Trophoblast cell (in vitro differentiated cells and primary cell): ENCODE results near the gene NPIPB2.
A peak's percentile ranks its signal among the peaks of the same experiment; 100 is the strongest.

Source experiments
- DNase-seq, 2 donors: peaks; one replicate each; pipeline ENCODE4 v3.0.0-alpha.2; 2016
- H2AFZ ChIP-seq: 2 replicates; pipeline ENCODE4 v1.6.1; 2013; ENCODE audit warnings: low read length, moderate library complexity, mild to moderate bottlenecking; ENCODE audit not compliant: insufficient read depth, poor library complexity
- H2AK5ac ChIP-seq: 2 replicates; pipeline ENCODE4 v1.6.1; 2013; ENCODE audit warnings: mild to moderate bottlenecking, low read length
- H2BK120ac ChIP-seq: 2 replicates; pipeline ENCODE4 v1.6.1; 2013; ENCODE audit warnings: low read length, mild to moderate bottlenecking, moderate library complexity; ENCODE audit not compliant: insufficient read depth, poor library complexity
- H2BK12ac ChIP-seq: 2 replicates; pipeline ENCODE4 v1.6.1; 2013; ENCODE audit warnings: mild to moderate bottlenecking, low read length, moderate library complexity
- H2BK5ac ChIP-seq: 2 replicates; pipeline ENCODE4 v1.6.1; 2013; ENCODE audit warnings: low read length, low read depth, moderate library complexity, mild to moderate bottlenecking; ENCODE audit not compliant: poor library complexity
- H3K14ac ChIP-seq: 2 replicates; pipeline ENCODE4 v1.6.1; 2013; ENCODE audit warnings: mild to moderate bottlenecking, low read length
- H3K18ac ChIP-seq: 2 replicates; pipeline ENCODE4 v1.6.1; 2013; ENCODE audit warnings: mild to moderate bottlenecking, low read length
- H3K23ac ChIP-seq: 2 replicates; pipeline ENCODE4 v1.6.1; 2013; ENCODE audit warnings: low read length
- H3K27ac ChIP-seq: 2 replicates; pipeline ENCODE4 v1.5.1; 2013; ENCODE audit warnings: low read depth, mild to moderate bottlenecking, inconsistent platforms, low read length, moderate library complexity
- H3K27me3 ChIP-seq: 2 replicates; pipeline ENCODE4 v1.6.1; 2013; ENCODE audit warnings: inconsistent platforms, mild to moderate bottlenecking, low read length, moderate library complexity; ENCODE audit not compliant: insufficient read depth
- H3K36me3 ChIP-seq, 2 experiments: 1 replicate in 1 of 2; 2 replicates in 1 of 2; pipeline ENCODE4 v1.6.1; 2013; ENCODE audit warnings: low read length in 2 of 2, mild to moderate bottlenecking in 2 of 2, moderate library complexity in 1 of 2; ENCODE audit not compliant: insufficient read depth in 2 of 2, control insufficient read depth in 1 of 2
- H3K4ac ChIP-seq: 2 replicates; pipeline ENCODE4 v1.6.1; 2013; ENCODE audit warnings: low read depth, mild to moderate bottlenecking, low read length, moderate library complexity
- H3K4me1 ChIP-seq, 2 experiments: 1 replicate in 1 of 2; 2 replicates in 1 of 2; pipeline ENCODE4 v1.6.1; 2013; ENCODE audit warnings: low read length in 2 of 2, mild to moderate bottlenecking in 2 of 2, moderate library complexity in 1 of 2; ENCODE audit not compliant: insufficient read depth in 2 of 2, control insufficient read depth in 1 of 2
- H3K4me2 ChIP-seq: 2 replicates; pipeline ENCODE4 v1.6.1; 2013; ENCODE audit warnings: inconsistent platforms, mild to moderate bottlenecking, low read length, moderate library complexity
- H3K4me3 ChIP-seq: 2 replicates; pipeline ENCODE4 v1.5.1; 2013; ENCODE audit warnings: mild to moderate bottlenecking, low read depth, low read length, inconsistent platforms
- H3K79me1 ChIP-seq: one replicate; pipeline ENCODE4 v1.6.1; 2013; ENCODE audit warnings: low read length
- H3K79me2 ChIP-seq: 2 replicates; pipeline ENCODE4 v1.6.1; 2013; ENCODE audit warnings: low read length, mild to moderate bottlenecking; ENCODE audit not compliant: control insufficient read depth, insufficient read depth, poor library complexity
- H3K9ac ChIP-seq: 2 replicates; pipeline ENCODE4 v1.6.1; 2013; ENCODE audit warnings: mild to moderate bottlenecking, low read length
- H3K9me3 ChIP-seq: 2 replicates; pipeline ENCODE4 v1.6.1; 2013; ENCODE audit warnings: low read depth, mild to moderate bottlenecking, control low read depth, inconsistent platforms, low read length; ENCODE audit not compliant: insufficient read depth
- H4K12ac ChIP-seq: 2 replicates; pipeline ENCODE4 v1.6.1; 2013; ENCODE audit warnings: low read depth, mild to moderate bottlenecking, low read length, moderate library complexity
- H4K8ac ChIP-seq: 2 replicates; pipeline ENCODE4 v1.6.1; 2013; ENCODE audit warnings: low read depth, mild to moderate bottlenecking, low read length, moderate library complexity
- H4K91ac ChIP-seq: one replicate; pipeline ENCODE4 v1.6.1; 2013; ENCODE audit warnings: low read depth, mild to moderate bottlenecking, low read length, moderate library complexity
- WGBS: extraction: QIAGEN DNeasy Blood & Tissue Kit; methylation state at CpG from one replicate; pipeline ENCODE4 v1.1.7; 2013; ENCODE audit warnings: missing lambda C conversion rate; ENCODE audit not compliant: insufficient read length, insufficient coverage; ENCODE audit errors: extremely low coverage; 5-methylcytosine and 5-hydroxymethylcytosine counted together

Gene NPIPB2

DNA sequence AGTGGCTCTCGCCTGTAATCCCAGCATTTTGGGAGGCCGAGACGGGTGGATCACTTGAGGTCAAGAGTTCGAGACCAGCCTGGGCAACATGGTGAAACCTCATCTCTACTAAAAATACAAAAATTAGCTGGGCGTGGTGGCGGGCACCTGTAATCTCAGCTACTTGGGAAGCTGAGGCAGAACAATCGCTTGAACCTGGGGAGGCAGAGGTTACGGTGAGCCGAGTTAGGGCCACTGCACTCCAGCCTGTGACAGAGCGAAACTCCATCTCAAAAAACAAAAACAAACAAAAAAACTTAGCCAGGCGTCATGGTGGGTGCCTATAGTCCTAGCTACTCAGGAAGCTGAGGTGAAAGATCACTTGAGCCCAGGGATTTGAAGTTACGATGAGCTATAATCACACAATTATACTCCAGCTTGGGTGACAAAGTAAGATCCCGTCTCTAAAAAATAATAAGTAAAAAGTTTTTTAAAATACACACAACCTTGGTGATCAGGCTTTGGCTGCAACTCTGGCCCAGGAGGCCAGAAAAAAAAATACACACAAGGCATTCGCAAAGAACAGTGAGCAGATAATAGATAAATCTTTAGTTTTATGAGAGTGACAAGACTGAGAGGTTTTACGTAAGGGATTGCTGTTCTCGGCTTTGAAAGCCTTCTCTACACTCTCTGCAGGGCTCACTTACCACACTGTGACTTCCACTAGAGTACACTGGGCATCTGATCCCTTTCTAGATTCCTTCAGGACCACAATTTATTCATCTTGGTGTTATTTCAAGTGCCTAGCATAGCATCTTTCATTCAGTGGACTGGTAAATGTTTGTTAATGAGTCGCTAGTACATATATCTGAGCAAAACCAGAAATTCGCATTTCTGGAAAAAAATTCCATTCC, 31.9 kb downstream of the NPIPB2 start:
- Histone ChIP-seq H3K4ac (peak overlapping the region; percentile 90), H3K23ac (no peak overlapping the region), H2AK5ac (no peak overlapping the region), H3K9me3 (no peaks in the 10 kb centered on the region), H2BK120ac (no peak overlapping the region), H2BK12ac (no peak overlapping the region), H4K8ac (no peak overlapping the region), H3K4me3 (no peak overlapping the region), H4K12ac (no peak overlapping the region), H3K4me1 (peaks cover 5 to 7% of the 10 kb centered on the region in 2 experiments), H3K79me2 (peaks cover 27% of the 10 kb centered on the region), H3K9ac (no peak overlapping the region), H4K91ac (no peak overlapping the region), H3K4me2 (no peak overlapping the region), H3K79me1 (peaks cover 2% of the 10 kb centered on the region), H3K27me3 (no peaks in the 10 kb centered on the region), H3K14ac (no peak overlapping the region), H2BK5ac (no peak overlapping the region), H3K36me3 (peaks cover 5 to 6% of the 10 kb centered on the region in 2 experiments), H2AFZ (no peak overlapping the region), H3K27ac (no peak overlapping the region), H3K18ac (no peak overlapping the region)
- no peak for DNase-seq
- no CpG with 5 or more reads among the region's 18 CpGs for WGBS

DNA sequence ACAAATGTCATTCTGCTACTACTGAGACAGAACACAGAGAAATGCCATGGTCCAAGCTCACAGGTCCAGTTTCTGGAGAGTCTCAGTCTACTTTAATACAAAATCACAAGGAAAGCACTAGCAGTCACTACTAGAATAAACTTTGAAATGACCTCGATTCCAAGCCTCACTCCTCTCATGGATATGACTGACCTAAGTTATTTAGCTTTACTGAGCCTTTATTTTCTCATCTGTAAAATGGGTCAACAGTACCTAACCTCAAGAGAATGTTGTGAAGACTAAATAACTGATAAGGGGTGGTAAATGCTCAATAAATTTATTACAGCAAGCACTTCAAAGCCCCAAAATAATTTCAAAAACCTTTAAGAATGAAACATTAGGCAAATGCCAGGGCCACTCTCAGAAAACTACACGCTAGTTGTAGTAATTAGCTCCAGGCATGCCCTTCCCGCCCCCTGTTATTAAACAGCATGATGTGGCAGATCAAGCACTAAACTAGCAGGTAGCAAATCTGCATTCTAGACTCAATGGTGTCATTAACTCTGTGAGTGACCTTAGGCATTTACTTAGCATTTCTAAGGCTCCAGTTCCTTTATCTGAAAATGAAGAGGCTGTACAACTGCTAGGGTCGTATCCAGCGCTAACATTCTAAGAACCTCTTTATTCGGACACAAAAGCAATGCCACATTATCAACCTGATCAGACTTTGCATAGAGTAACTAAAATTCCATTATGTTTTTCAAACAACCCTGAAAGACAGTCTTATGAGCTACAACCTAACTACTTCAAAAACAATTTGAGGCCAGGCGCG, 34.5 kb downstream of the NPIPB2 start:
- Histone ChIP-seq H3K4me1 (no peaks in the 10 kb centered on the region), H3K23ac (no peak overlapping the region), H3K36me3 (peaks cover 8 to 10% of the 10 kb centered on the region in 2 experiments), H3K79me2 (peaks cover 18% of the 10 kb centered on the region), H3K9me3 (no peaks in the 10 kb centered on the region), H2BK5ac (no peak overlapping the region), H2BK12ac (no peak overlapping the region), H3K9ac (no peak overlapping the region), H3K14ac (no peak overlapping the region), H2AFZ (no peak overlapping the region), H4K8ac (no peak overlapping the region), H2AK5ac (no peak overlapping the region), H4K91ac (no peak overlapping the region), H3K27me3 (no peaks in the 10 kb centered on the region), H3K27ac (no peak overlapping the region), H3K4ac (peak overlapping the region; percentile 79), H3K4me2 (no peak overlapping the region), H3K4me3 (no peak overlapping the region), H4K12ac (no peak overlapping the region), H2BK120ac (no peak overlapping the region), H3K18ac (no peak overlapping the region), H3K79me1 (no peaks in the 10 kb centered on the region)
- WGBS: no CpG with 5 or more reads among the region's 8 CpGs
- DNase-seq: no peak

DNA sequence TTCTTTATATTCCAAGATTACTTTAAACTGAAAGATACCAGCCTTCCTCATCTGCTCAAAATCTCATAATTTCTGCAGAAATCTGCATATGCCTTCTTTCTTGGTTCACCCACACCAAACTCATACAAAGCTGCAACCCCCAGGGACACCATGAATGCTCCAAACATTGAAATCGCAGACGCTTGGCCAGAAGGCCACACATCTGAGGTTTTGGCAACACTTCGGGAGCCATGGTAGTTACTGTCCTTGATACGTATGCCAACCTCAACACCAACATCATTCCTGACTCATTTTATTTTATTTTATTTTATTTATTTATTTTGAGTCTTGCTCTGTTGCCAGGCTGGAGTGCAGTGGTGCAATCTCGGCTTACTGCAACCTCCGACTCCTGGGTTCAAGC, 37.9 kb downstream of the NPIPB2 start:
- Histone ChIP-seq H3K14ac (no peak overlapping the region), H3K79me2 (peaks cover 13% of the 10 kb centered on the region)

DNA sequence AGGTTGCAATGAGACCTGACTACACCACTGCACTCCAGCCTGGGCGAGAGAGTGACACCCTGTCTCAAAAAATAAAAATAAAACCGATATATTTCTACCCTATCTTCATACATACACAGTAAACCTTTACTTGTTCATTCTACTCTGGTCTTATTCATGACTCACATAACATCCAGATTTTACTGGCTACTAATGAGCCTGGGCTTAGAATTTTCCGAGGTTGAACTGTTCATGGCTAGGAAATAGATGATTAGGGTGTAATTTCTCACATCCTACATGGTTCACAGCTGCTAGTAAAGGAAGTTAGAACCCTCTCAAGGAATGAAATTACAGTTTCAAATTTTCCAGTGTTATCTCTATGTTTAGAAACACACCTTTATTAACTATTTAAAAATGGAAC, 40.8 kb downstream of the NPIPB2 start:
- Histone ChIP-seq H3K4me1 (no peaks in the 10 kb centered on the region), H3K27ac (no peak overlapping the region), H2BK5ac (no peak overlapping the region), H3K79me2 (peaks cover 7% of the 10 kb centered on the region), H2BK120ac (no peak overlapping the region), H2AK5ac (no peak overlapping the region), H3K4me2 (no peak overlapping the region), H3K18ac (no peak overlapping the region), H3K4ac (no peak overlapping the region), H3K27me3 (no peaks in the 10 kb centered on the region), H3K14ac (no peak overlapping the region), H3K4me3 (no peak overlapping the region), H3K9ac (no peak overlapping the region), H4K12ac (no peak overlapping the region), H2AFZ (no peak overlapping the region), H4K8ac (no peak overlapping the region), H3K79me1 (no peaks in the 10 kb centered on the region), H2BK12ac (no peak overlapping the region), H3K36me3 (peaks cover 7 to 10% of the 10 kb centered on the region in 2 experiments), H4K91ac (no peak overlapping the region), H3K9me3 (no peaks in the 10 kb centered on the region), H3K23ac (no peak overlapping the region)
- 100% methylated on average over 1 of the region's 3 CpGs for WGBS
- DNase-seq: no peak

More for the DNA sequence above, 37.9 kb downstream of the NPIPB2 start:
- Histone ChIP-seq H4K91ac (no peak overlapping the region), H2BK120ac (no peak overlapping the region), H3K4me3 (no peak overlapping the region), H3K18ac (no peak overlapping the region), H3K4me2 (no peak overlapping the region), H3K4ac (peak overlapping the region; percentile 12), H3K4me1 (no peaks in the 10 kb centered on the region), H2AK5ac (no peak overlapping the region), H4K12ac (no peak overlapping the region), H2AFZ (no peak overlapping the region), H3K9ac (no peak overlapping the region), H2BK12ac (no peak overlapping the region), H3K36me3 (peaks cover 5 to 10% of the 10 kb centered on the region in 2 experiments), H3K79me1 (no peaks in the 10 kb centered on the region), H3K27me3 (no peaks in the 10 kb centered on the region), H3K9me3 (no peaks in the 10 kb centered on the region), H3K23ac (no peak overlapping the region), H2BK5ac (no peak overlapping the region), H4K8ac (no peak overlapping the region), H3K27ac (no peak overlapping the region)
- no peak for DNase-seq
- WGBS: no CpG with 5 or more reads among the region's 6 CpGs
